OCI-LY1 (cell line): Measurements from ENCODE around the gene ARPP19.

ENCODE experiments used
- CTCF ChIP-seq: fragments of 200-600 bp; sonication (generic), shearing (Covaris generic); IDR thresholded peaks from 2 replicates; pipeline ENCODE4 v1.5.1; 2017; ENCODE audit warnings: mild to moderate bottlenecking, antibody characterized with exemption, low read length, moderate library complexity, mixed read lengths
- EZH2 ChIP-seq: fragments of 200-600 bp; sonication (generic), shearing (Covaris generic); IDR thresholded peaks from 2 replicates; pipeline ENCODE4 v1.8.0; 2017; ENCODE audit warnings: borderline replicate concordance, mixed run types, mild to moderate bottlenecking, antibody characterized with exemption, low read length, moderate library complexity, mixed read lengths

- TF ChIP-seq EZH2 (no peak), CTCF (no peak)
These were observed 45.2 kb downstream of the ARPP19 start for GRCh38 chr15:52523647-52524046.
